SW480 (cell line): ENCODE measurements around the gene BCAP31.
"Not testable (repeated sequence)": the region's sequence is repeated elsewhere in the genome, so short reads cannot be mapped to it uniquely, and the experiment has no call there.

Source experiments
- DNase-seq: peaks from one replicate; pipeline ENCODE4 v3.0.0-alpha.2; 2016; ENCODE audit warnings: low spot score

Gene BCAP31

DNA sequence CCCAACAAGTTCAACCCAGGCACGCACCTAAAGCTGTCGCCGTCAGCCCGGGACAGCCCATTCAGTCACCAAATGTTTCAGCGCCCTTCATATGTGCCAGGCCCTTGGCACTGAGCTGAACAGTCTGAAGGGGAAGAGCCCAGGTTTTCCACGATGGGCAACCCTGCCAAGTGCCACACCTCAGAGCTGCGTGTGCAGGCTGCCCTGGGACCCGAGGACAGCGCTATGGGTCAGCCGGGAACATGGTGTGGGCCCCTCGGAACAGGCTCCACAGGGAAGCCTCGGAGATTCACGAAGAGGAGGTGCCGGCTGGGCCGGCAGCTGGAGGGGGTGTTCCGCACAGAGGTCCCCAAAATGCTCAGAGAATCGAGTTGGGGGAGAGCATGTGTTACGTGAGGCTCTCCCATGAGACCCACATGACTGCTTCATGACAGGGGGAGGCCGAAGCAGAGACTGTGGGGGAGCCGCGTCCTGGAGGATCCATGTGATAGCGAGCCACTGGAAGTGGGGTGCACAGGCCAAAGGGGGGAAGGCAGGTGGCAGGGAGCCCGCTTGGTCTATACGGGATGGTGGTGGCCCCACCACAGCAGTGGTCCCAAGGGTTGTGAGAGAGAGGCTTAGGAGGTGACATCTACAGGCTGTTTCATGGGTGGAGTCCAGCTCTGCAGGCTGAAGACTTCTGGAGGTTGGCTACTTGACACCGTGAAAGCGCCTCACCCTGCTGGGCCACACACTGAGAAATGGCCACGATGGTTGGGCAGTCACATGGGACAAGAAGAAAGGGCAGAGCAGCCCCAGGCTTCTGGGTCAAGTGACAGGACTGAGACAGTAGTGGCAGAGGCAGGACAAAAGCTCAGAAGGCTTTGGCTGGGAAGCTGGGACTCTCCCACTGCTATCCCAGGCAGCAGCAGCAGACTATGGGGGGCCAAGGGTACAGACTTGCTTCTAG lies 14.2 kb downstream of the BCAP31 start:
- DNase-seq, result no peak

DNA sequence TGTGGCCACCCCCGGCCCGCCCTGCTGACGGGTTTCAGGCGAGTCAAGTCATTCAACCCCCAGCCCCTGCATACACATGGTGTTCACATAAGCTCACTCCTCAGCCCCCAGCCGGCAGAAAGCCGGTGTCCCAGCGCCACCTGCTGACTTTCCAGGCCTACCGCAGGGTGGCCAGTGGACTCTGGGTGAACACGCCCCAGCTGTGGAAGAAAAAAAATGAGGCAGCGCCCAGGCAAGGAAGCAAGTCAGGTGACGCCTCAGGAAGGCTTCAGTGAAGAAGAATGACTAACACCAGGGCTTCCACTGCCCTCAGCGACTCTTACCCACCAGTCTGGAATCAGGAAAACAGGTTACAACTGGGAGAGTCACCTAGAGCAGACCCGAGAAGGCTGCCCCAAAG lies 15.8 kb downstream of the BCAP31 start:
- DNase-seq, result peak; percentile 83

DNA sequence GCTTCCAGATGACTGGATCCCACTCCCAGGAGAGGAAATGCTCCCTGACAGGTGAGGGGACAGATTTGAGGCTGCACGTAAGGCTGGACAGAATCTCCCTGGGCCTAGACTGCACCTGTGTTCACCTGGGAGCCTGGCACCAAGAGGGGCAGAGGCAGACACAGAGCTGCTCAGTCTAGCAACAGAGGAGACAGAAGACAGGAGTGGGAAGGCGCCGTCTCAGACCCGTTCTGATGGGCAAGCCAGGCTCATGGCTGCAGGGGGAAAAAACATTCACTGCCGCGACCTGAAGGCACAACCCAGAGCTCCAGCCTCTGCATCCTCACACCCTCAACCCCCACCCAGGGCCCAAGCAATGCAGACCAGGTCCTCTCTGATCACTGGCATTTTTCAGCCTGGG lies 16.8 kb downstream of the BCAP31 start:
- no peak for DNase-seq

DNA sequence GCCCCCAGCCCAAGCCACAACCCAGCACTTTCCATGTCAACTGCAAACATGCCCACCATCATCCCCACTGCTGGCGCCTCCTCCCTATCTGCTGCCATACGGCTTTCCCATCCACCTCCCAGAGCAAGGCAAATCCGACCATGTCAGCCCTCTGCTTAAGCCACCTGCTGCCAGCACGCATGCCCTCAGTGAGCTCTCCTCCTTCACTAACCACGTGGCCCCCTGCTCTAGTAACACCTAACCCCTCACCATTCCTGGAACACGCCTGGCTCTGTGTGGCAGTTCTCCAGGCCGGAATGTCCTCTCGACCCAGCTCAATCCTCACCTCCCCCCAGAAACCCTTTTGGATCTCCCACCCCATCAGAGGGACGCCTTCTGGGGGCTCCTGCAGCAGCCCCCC lies 17.4 kb downstream of the BCAP31 start:
- no peak for DNase-seq

DNA sequence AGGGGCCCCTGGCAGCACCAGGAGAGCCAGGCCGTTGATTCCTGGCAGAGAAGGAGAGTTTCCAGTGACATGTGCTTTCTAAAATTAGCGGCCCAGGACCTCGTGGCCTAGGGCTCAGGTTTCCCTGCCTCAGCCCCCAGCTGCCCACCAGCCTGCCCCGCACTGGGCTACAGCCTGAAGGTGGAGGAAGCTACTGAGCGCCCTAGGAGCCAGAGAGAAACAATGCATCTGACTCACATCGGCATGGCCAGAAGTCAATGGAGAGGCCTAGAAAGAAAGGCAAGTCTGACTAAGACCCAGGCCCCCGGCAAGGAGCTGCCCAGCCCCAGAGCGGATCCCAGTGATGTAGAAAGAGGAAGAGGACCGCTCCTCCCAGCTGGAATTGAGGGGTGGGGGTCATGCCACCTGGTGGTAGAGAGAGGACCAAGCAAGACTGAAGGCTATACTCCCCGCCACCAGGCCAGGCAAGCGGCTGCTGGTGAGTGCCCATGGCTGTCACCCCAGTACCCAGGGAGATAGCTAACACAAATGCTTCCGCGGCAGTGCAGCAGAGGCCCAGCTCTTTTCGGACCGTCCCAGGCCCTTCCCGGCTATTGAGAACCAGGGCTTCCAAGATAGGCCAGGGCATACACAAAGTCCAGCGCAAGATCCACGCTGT lies 18.7 kb downstream of the BCAP31 start:
- not testable (repeated sequence) for DNase-seq

DNA sequence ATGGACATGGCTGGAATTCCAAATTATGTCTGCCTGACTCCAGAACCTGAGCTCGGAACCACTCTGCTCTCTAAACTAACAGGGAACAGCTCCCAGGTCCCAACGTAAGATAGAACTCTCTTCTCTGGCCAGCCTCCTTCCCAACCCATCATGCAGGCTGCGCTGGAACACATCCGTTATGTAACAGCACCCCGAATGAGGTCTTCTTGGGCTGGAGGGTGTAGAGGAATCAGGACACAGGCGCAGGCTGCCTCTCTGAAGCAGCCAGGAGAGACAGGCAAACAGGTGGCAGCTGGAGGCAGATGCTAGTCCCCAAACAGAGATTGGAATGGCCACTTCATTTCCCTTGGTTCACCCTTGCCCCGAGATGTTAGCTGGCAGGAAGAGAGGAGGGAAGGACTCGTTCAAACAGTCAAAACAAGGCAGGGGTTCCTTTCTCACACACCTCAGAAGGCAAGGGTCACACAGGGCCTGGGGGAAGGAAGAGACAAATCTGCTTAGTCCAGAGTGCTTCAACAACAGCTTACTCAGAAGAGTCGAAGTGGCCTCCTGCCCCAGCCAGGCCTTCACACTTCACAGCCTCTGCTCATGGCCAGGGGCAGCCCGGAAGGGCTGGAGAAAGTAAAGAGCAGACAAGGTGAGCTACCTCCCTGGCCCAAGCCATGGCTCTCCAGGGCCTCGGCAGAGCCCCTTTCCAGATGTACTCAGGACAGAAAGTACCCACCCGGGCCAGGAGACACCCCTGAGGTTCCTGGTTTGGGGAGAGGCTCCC lies 19.4 kb downstream of the BCAP31 start:
- DNase-seq, result not testable (repeated sequence)

DNA sequence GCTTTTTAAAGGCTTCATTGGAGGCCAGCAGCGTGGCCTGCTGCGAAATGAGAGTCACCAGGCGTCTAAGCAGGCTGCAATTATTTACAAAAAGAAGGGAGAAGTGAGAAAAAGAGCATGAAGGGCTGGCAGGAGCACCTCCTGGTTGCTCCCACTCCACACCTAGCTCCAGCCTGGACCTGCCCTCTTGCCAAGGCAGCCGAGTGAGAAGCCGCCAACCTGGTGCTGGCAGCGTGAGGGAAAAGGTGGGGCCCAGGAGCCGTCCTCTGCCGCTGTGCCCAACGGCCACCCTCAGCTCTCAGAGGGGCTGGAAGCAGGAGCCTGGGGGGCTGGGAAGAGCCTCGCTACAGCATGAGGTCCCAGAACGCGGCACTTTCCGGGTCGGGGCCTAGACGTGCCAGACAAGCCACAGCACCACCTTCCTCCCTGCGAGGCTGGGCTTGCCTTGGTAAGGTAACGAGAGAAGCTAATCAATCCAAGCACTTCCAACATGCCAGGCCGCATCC lies 20.1 kb downstream of the BCAP31 start:
- no peak for DNase-seq

DNA sequence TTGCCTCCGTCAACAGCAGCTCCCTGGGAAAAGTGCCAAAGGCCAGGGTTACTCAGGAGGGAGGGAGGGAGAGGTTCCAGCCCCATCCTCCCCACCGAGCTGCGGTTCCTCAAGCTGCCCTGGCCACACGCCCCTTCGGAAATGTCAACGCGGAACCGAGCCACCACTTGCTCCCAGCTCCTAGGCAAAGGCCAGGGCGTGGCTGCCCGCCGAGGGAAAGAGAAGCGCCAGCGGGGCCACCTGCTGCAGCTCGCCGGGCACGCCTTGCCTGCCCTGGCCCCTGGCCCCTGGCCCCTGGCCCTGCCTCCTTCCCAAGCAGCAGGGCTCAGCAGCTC lies 21.2 kb downstream of the BCAP31 start:
- no peak for DNase-seq

DNA sequence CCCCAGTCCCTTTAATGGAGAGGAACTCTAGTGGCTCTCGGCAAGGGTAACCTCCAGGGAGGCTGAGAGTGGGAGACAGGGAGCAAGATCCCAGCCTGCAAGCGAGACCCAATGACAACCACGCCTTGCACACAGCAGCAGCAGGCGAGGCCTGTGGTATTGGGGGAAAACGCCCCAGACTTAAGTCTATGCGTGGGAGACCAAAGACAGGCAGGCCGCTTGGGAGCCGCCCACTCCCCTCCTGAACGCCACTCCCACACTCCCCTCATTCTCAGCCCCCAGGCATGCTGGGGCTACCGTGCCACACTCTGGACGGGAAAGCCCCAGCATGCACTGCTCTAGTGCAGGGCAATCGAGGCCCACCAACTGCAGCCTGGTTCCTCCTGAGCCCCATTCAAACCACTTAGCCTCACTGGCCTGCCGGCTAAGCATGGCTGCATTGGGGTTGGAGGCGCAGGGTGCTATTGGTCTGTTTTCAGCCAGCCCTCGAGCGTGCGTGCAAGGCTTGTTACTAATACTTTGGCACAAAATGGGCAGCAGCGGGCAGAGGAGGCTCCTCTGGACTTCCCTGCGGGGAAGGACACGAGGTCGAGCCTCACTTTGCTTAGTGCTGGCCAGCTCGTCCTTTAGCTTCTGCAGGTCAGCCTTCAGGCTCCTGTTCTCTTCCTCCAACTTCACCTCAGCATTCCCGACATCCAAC lies 21.7 kb downstream of the BCAP31 start:
- no peak for DNase-seq

DNA sequence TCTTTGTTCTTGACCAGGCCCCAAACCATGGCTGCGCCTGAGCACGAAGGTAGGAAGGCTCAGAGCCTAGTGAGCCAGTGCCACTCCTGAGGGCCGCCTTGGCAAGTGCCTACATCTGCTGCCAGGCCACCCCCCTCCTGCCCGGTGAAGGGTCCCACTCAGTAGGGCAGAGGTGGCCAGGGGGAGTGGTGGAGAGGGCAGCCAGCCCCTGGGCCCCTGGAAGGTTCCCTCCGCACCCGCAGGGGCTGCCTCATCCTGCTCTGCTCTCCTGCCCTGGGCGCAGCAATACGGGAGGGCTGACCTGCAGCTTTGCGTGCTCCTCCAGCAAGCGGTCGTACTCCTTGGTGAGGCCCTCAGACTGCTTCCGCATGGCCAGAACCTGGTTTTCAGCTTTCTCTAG lies 22.5 kb downstream of the BCAP31 start:
- DNase-seq, result no peak

DNA sequence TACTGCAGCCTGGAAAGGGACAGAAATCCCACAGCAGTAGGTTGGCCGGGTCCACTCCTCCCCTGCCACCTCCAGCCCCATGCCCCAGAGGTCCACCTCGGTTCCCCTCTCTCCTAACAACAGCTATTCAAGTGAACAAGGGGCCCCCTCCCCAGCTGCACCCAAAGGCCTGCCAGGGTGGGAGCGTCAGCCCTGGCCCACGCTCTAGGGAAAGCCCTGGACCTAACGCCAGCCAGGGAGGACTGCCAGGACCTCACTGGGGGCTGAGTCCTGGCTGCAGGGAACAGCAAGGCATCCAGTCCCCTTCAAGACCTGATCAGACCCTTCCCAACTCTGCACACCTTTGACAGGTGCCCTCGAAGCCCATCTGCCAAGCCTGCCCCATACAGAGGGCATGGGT lies 23.2 kb downstream of the BCAP31 start:
- DNase-seq, result no peak

DNA sequence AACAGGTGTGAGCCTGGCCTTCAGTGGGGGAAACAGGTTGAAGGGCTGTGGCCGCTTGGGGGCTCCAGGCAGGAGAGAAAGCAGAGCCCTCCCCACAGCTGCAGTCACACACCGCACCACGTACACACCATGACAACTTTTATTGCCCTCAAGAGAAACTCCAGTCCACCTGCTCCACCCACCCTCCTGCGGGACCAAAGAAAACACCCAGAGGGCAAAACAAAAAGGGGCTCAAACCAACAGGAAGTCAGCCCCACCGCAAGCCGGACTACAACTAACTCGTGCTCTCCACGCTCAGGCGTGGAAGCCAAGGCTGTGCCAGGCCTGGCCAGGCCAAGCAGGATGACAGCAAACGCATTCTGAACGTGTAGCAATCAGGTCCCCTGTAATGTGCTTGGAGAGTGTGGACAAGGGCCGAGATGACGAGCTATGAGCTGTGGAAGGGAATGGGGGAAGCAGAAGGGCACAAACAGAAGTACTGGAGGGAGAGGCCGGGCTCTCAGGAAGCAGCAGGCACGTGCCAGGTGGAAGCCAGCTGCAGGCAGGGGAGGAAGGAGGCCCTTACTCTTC lies 23.7 kb downstream of the BCAP31 start:
- no peak for DNase-seq

DNA sequence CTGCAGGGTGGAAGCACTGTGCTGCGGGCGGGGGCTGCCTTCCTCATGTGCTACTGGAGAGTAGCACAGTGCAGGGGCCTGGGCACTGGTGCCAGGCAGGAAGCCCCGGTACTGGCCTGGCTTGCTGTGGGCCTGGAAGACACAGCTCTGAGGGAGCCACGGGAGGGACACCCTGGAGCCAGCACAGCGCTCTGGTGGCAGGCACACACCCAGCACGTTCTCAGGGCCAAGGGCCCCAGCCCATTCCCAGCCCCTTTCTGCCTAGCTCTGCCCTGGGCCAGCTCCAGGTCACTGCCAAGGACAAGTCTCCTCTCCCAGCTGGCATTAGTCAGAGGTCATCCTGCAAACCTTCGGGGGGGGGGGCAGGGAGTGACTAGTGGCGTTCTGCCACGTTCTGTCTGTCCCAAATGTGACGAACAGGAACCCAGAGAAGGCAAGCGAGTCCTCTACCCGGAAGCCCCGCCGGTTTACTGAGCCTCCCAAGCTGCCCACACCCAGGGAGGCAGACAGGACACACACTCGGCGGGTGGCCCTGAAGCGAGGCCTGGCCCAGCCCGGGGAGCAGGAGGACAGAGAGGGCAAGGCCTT lies 24.3 kb downstream of the BCAP31 start:
- not testable (repeated sequence) for DNase-seq

DNA sequence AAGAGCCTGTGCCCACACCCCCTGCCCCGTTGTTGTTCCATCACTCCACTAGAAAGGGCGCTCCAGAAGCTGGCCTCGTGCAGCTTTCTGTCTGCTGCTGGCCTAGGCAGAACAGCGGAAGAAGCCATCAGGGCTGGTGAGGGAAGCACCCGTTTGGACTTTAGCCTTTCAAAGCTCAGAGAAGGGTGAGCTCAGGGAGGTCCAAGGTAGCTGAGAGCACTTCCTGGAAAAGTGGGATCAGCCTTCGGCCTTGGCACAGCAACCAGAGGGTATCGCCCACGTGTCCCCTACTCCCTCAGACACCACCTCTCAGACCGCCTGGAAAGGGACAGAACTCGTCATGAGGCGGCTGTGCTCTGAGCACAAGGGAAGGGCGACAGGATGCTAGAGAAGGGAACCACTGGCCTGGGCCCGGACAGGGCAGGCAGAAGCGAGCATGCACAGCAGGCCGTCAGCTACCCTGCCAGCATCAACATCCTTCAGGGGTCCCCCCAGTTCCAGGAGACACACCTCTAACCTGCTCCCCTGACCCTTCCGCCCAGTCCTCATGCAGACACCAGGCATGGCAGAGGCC lies 24.9 kb downstream of the BCAP31 start:
- not testable (repeated sequence) for DNase-seq

DNA sequence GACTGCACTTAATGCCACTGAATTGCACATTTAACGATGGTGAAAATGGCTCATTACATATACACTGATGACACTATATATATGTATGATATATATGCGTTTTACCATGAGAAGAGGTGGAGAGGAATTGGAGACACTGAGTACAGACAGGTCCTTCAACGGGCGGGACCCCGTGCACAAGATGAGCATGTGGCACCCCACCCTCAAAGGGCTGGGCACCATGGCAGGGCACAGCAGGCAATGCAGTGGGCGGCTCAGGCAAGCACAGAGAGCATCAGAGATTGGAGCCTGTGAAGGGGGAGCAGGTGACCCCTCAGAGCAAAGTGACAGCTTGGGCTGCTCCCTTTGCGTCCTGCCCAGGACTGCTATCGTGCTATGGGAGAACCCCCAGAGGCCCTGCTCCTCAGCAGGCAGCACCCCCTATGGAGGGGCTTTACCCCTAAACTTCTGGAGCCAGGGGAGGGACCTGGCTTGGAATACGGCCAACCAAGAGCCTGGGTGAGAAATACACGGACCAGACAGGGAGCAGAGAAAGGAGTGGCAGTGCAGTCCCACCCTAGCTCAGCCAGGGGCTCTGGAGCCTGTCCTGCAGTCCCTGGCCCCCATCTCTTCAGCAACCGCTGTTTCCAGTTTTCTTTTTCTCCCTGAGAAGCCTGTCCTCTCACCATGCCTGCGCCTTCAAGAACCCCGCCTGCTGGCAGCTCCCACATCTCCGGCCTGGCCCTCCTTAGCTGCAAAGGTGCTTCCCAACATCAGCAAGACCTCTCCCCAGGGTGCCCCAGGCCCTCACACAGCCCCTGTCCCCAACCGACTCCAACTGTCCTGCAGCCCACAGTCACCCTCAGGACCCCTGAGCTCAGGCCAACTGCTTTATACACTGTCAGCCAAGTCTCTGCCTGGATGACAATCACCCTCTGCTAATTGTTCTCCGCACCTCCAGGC lies 26.0 kb downstream of the BCAP31 start:
- DNase-seq, result no peak

DNA sequence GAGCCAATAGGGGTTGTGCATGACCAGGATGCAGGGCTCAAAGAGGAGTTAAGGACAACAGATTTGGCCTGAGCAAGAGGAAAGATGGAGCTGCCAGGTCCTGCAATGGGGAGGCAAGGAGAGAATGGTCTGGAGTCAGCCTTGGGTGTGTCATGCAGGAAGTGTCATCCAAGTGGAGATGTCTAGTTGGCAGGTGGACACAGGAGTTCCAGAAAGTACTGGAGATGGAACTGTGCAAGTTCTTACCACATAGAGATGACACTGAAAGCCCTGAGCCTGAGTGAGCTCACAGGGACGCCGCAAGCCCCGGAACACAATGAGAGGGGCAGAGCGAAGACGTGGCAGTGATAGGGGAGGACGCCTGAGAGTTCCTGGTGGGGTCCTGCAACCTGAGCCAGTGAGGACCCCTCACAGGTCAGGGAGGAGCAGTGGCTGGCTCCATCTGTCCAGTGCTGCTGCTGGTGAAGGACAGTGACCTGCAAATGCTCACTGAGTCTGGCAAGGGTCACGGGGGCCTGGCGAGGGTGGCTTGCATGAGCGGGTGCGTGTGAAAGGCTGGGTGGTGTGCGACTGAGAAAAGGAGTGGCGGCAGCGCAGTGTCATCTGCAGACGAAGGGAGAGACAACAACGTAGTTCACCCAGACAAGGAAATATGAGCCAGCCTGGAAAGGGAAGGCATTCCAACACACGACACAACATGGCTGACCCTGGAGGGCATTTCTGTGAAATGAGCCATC lies 27.0 kb downstream of the BCAP31 start:
- not testable (repeated sequence) for DNase-seq

DNA sequence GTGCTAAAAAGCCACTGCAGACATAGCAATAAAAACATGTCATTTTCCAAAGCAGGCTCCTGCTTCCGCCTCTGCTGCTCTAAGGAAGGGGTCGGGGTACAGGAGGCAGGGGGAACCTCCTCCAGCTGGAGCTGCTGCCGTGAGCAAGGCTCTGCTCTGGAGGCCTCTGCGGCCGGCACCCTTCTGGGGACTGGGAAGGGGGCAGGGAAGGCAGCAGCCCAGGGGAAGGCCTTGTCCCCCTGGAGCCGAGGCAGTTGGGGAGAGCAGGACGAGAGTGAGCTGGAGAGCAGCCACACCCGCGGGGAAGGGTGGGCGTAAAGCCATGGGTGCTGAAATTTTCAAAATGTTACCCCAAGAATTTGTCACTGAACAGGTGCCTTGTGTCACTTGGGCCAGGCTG lies 27.6 kb downstream of the BCAP31 start:
- not testable (repeated sequence) for DNase-seq

DNA sequence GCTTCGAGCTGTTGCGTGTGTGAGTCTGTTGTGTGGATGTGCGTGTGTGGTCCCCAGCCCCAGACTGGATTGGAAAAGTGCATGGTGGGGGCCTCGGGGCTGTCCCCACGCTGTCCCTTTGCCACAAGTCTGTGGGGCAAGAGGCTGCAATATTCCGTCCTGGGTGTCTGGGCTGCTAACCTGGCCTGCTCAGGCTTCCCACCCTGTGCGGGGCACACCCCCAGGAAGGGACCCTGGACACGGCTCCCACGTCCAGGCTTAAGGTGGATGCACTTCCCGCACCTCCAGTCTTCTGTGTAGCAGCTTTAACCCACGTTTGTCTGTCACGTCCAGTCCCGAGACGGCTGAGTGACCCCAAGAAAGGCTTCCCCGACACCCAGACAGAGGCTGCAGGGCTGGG lies 28.1 kb downstream of the BCAP31 start:
- no peak for DNase-seq

DNA sequence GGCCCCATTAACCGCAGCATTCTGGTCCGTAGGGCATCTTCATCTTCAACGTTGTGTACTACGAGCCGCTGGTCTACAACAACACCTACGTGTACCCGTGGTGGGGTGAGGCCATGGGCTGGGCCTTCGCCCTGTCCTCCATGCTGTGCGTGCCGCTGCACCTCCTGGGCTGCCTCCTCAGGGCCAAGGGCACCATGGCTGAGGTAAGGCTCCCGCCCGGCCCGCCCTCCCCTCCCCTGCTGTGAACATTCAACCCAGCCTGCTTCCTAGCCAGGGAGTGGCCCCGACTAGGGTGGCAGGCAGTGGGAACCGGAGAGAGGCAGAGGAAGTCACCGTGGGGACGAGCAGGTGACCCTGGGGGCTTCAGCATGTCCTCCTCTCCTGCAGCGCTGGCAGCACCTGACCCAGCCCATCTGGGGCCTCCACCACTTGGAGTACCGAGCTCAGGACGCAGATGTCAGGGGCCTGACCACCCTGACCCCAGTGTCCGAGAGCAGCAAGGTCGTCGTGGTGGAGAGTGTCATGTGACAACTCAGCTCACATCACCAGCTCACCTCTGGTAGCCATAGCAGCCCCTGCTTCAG lies 29.4 kb downstream of the BCAP31 start:
- no peak for DNase-seq
